HCT116 (cell line): Measurements from ENCODE around the gene RASAL2. TPM values are rescaled to one million over a fixed set of nuclear protein-coding genes. Genes with fewer than 3 reads are reported as not detected.

Experiments
- ATAC-seq: fragments of 200-7000 bp; cut with Tn5 transposase; 2 replicates; pipeline ENCODE4 v1.9.1; 2020; ENCODE audit warnings: mild to moderate bottlenecking, moderate library complexity
- BruUV-seq: library from RNA; stranded (reverse); fragments of 400-500 nt; replicated peaks from 2 replicates; lab custom pipeline; 2021; lab: Mats Ljungman, UMichigan
- CTCF ChIA-PET: fragments of 300-600 bp; sonication (Branson Sonifier 250); formaldehyde crosslinking; loops from one replicate; lab custom pipeline; 2021; ENCODE audit warnings: antibody characterized with exemption; lab: Charles Lee
- POLR2A ChIA-PET: fragments of 300-600, 350-600 bp; sonication (Branson Sonifier 250); formaldehyde crosslinking; loops from one replicate; lab custom pipeline; 2021; ENCODE audit warnings: antibody characterized with exemption; lab: Charles Lee
- RAD21 ChIA-PET, 2 experiments: fragments of 300-600 bp; sonication (Branson Sonifier 250); formaldehyde crosslinking; loops; one replicate each; lab custom pipeline; 2023; ENCODE audit warnings: low total read pairs in 2 of 2; ENCODE audit not compliant: uncharacterized antibody in 2 of 2, unreplicated experiment in 2 of 2, low non-redundant PET in 1 of 2; lab: Charles Lee
- DNase-seq: peaks from one replicate; pipeline ENCODE4 v3.0.0-alpha.2; 2010; ENCODE audit warnings: low read depth, low spot score
- H2AFZ ChIP-seq: fragments of 200-600 bp; shearing (Covaris generic), sonication (generic); 2 replicates; pipeline ENCODE4 v1.6.1; 2017; ENCODE audit warnings: low read depth, mixed run types, mixed read lengths, antibody characterized with exemption, low read length; ENCODE audit not compliant: poor library complexity, severe bottlenecking
- H3K27ac ChIP-seq: 2 replicates; pipeline ENCODE4 v1.5.1; 2012; ENCODE audit warnings: low read depth, low read length
- H3K27me3 ChIP-seq: fragments of 200-600 bp; sonication (generic); 2 replicates; pipeline ENCODE4 v1.6.1; 2016; ENCODE audit warnings: mixed run types, low read length, mixed read lengths; ENCODE audit not compliant: insufficient read depth
- H3K36me3 ChIP-seq, 2 experiments: fragments of 200-500 bp in 1 of 2; fragments of 200-600 bp in 1 of 2; sonication (Bioruptor generic) in 1 of 2; sonication (generic) in 1 of 2; 2 replicates each; pipeline versions ENCODE4 v1.5.1 to v1.6.1; 2014 to 2016; ENCODE audit warnings: low read length in 2 of 2, inconsistent platforms in 1 of 2, mixed read lengths in 1 of 2, mixed run types in 1 of 2; ENCODE audit not compliant: insufficient read depth in 2 of 2, control insufficient read depth in 1 of 2
- H3K4me1 ChIP-seq, 2 experiments: fragments of 200-600 bp in 1 of 2; sonication (generic) in 1 of 2; 2 replicates each; pipeline versions ENCODE4 v1.5.1 to v1.6.1; 2012 to 2017; ENCODE audit warnings: low read length in 2 of 2, inconsistent platforms in 1 of 2, mild to moderate bottlenecking in 1 of 2, mixed read lengths in 1 of 2, mixed run types in 1 of 2, moderate library complexity in 1 of 2; ENCODE audit not compliant: insufficient read depth in 2 of 2, control insufficient read depth in 1 of 2
- H3K4me2 ChIP-seq: fragments of 200-600 bp; sonication (generic); 2 replicates; pipeline ENCODE4 v1.6.1; 2017; ENCODE audit warnings: mixed run types, low read length, mixed read lengths
- H3K4me3 ChIP-seq, 2 experiments: fragments of 200-600 bp in 1 of 2; sonication (generic) in 1 of 2; replicated peaks in 1 of 2; 2 replicates each; pipeline ENCODE4 v1.5.1; 2011 to 2016; ENCODE audit warnings: low read length in 2 of 2, control low read depth in 1 of 2, low read depth in 1 of 2, mild to moderate bottlenecking in 1 of 2, mixed read lengths in 1 of 2, mixed run types in 1 of 2
- H3K79me2 ChIP-seq: fragments of 200-600 bp; sonication (generic); 2 replicates; pipeline ENCODE4 v1.6.1; 2017; ENCODE audit warnings: mild to moderate bottlenecking, mixed run types, low read length, moderate library complexity, mixed read lengths; ENCODE audit not compliant: insufficient read depth
- H3K9ac ChIP-seq: fragments of 200-600 bp; sonication (generic); 2 replicates; pipeline ENCODE4 v1.6.1; 2016; ENCODE audit warnings: low read length, mixed read lengths
- H3K9me2 ChIP-seq: fragments of 200-600 bp; sonication (generic), shearing (Covaris generic); 2 replicates; pipeline ENCODE4 v1.6.1; 2017; ENCODE audit warnings: mixed run types, mild to moderate bottlenecking, moderate library complexity; ENCODE audit not compliant: insufficient read depth
- H3K9me3 ChIP-seq, 2 experiments: fragments of 200-500 bp in 1 of 2; fragments of 200-600 bp in 1 of 2; sonication (Bioruptor generic) in 1 of 2; sonication (generic) in 1 of 2; 2 replicates each; pipeline ENCODE4 v1.6.1; 2014 to 2017; ENCODE audit warnings: low read length in 2 of 2, mixed read lengths in 2 of 2, inconsistent platforms in 1 of 2, low read depth in 1 of 2, mild to moderate bottlenecking in 1 of 2, mixed run types in 1 of 2, moderate library complexity in 1 of 2; ENCODE audit not compliant: control insufficient read depth in 1 of 2, insufficient read depth in 1 of 2
- H4K20me1 ChIP-seq: fragments of 200-600 bp; sonication (generic), shearing (Covaris generic); 2 replicates; pipeline ENCODE4 v1.6.1; 2017; ENCODE audit warnings: mixed run types, mild to moderate bottlenecking, moderate library complexity; ENCODE audit not compliant: insufficient read depth
- CBX3 ChIP-seq: IDR thresholded peaks from 2 replicates; pipeline ENCODE4 v1.6.1; 2012; ENCODE audit warnings: low read depth
- ELF1 ChIP-seq: IDR thresholded peaks from 2 replicates; pipeline ENCODE4 v1.6.1; 2012; ENCODE audit warnings: low read depth, borderline replicate concordance
- EZH2 ChIP-seq: fragments of 200-600 bp; sonication (generic); IDR thresholded peaks from 2 replicates; pipeline ENCODE4 v1.6.1; 2017; ENCODE audit warnings: antibody characterized with exemption, mixed run types
- FOSL1 ChIP-seq: IDR thresholded peaks from 2 replicates; pipeline ENCODE4 v1.6.1; 2012; ENCODE audit warnings: low read depth
- JUND ChIP-seq: IDR thresholded peaks from 2 replicates; pipeline ENCODE4 v1.6.1; 2012
- POLR2A ChIP-seq: IDR thresholded peaks from 2 replicates; pipeline ENCODE4 v1.7.0; 2011; ENCODE audit warnings: borderline replicate concordance; ENCODE audit not compliant: insufficient read depth, insufficient read length; ENCODE audit errors: extremely low read depth
- POLR2AphosphoS5 ChIP-seq: IDR thresholded peaks from 2 replicates; pipeline ENCODE4 v1.6.1; 2011; ENCODE audit warnings: mild to moderate bottlenecking, low read depth, low read length, moderate library complexity
- SIN3A ChIP-seq: IDR thresholded peaks from 2 replicates; pipeline ENCODE4 v1.6.1; 2012; ENCODE audit warnings: low read depth
- SP1 ChIP-seq: IDR thresholded peaks from 2 replicates; pipeline ENCODE4 v1.6.1; 2012; ENCODE audit warnings: low read depth
- SRF ChIP-seq: IDR thresholded peaks from 2 replicates; pipeline ENCODE4 v1.6.1; 2012; ENCODE audit warnings: low read depth
- TCF7L2 ChIP-seq: IDR thresholded peaks from 2 replicates; pipeline ENCODE4 v1.7.0; 2011; ENCODE audit warnings: borderline replicate concordance, inconsistent platforms; ENCODE audit not compliant: insufficient read depth, insufficient read length; ENCODE audit errors: extremely low read depth
- YY1 ChIP-seq: IDR thresholded peaks from 2 replicates; pipeline ENCODE4 v1.6.1; 2011; ENCODE audit warnings: low read length, low read depth, moderate library complexity, mild to moderate bottlenecking; ENCODE audit not compliant: insufficient replicate concordance; ENCODE audit errors: extremely low read depth
- ZFX ChIP-seq: fragments of 450-650 bp; IDR thresholded peaks from 2 replicates; pipeline ENCODE4 v1.6.1; 2017
- ZNF274 ChIP-seq: fragments of 200-500 bp; sonication (Bioruptor generic); IDR thresholded peaks from 2 replicates; pipeline ENCODE4 v1.6.1; 2014; ENCODE audit warnings: mild to moderate bottlenecking, low read depth, low read length, inconsistent platforms
- intact Hi-C: fragments of 100-400 bp; cut with micrococcal nuclease; formaldehyde crosslinking; loops from 2 replicates; pipeline ENCODE4 v1.10.0; 2022
- total RNA-seq: library from RNA; stranded (reverse); gene quantifications from one replicate; pipeline ENCODE4 v1.2.1, GENCODE V29; 2021; ENCODE audit not compliant: unreplicated experiment
- TF ChIP-seq, protein P1 (sequence below): IDR thresholded peaks from 2 replicates; pipeline ENCODE4 v1.6.1; 2012
- TF ChIP-seq, protein P2 (sequence below): IDR thresholded peaks from 2 replicates; pipeline ENCODE4 v1.6.1; 2012; ENCODE audit warnings: low read depth
- TF ChIP-seq, protein P3 (sequence below), 3 experiments: fragments of 200-600 bp in 1 of 3; sonication (generic) in 1 of 3; IDR thresholded peaks in 2 of 3; conservative IDR thresholded peaks in 1 of 3; 2 replicates each; pipeline ENCODE4 v1.5.1; 2012 to 2017; ENCODE audit warnings: low read depth in 2 of 3, low read length in 2 of 3, antibody characterized with exemption in 1 of 3, borderline replicate concordance in 1 of 3, control low read depth in 1 of 3, mild to moderate bottlenecking in 1 of 3, mixed read lengths in 1 of 3, mixed run types in 1 of 3, moderate library complexity in 1 of 3; ENCODE audit not compliant: insufficient read depth in 1 of 3

The RASAL2 gene
- total RNA-seq, 1 experiment from 2014 or later: 11.7 TPM

DNA sequence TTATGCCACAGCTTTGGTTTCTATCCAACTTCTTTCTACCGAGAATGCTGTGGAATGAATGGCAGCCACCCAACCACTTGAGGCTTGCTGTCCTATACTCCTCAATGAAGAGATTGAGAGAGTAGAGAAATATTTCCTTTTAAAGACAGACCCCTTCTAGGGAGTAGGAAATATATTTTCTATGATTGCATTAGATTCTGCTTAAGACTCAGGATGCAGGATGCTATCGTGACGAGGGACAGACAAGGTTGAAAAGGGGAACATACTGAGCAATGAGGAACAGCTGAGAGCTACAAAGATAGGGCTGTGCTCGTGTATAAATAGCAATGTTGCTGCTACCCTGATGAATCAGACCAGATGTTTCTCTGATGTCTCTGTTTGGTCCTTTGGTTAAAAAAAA is 7.1 kb upstream of the RASAL2 start:
- CTCF ChIA-PET: no interaction called here
- no peak for ATAC-seq
- no peak overlapping the region for H3K27ac ChIP-seq
- BruUV-seq: no TSS peak
- no peaks in the 10 kb centered on the region; a peak in 1 of 4 replicates for H3K4me1 ChIP-seq
- RAD21 ChIA-PET: no interaction called here
- intact Hi-C loops: no loop called here
- no peaks in the 10 kb centered on the region for H3K9me2 ChIP-seq
- POLR2A ChIA-PET: no interaction called here
- H3K4me2 ChIP-seq: no peak overlapping the region
- no peaks in the 10 kb centered on the region for H4K20me1 ChIP-seq
- no peak for TF ChIP-seq ELF1
- TF ChIP-seq ZFX: no peak
- no peak for TF ChIP-seq ZNF274
- no peak for TF ChIP-seq TCF7L2
- TF ChIP-seq, protein P1, sequence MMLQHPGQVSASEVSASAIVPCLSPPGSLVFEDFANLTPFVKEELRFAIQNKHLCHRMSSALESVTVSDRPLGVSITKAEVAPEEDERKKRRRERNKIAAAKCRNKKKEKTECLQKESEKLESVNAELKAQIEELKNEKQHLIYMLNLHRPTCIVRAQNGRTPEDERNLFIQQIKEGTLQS: no peak
- no peak for TF ChIP-seq SRF
- TF ChIP-seq YY1: no peak
- TF ChIP-seq POLR2A: no peak
- TF ChIP-seq SIN3A: no peak
- DNase-seq: no peak
- H3K36me3 ChIP-seq: no peaks in the 10 kb centered on the region
- H3K27me3 ChIP-seq: no peaks in the 10 kb centered on the region
- H3K79me2 ChIP-seq: no peaks in the 10 kb centered on the region
- H3K9ac ChIP-seq: no peak overlapping the region
- H3K9me3 ChIP-seq: no peaks in the 10 kb centered on the region
- H3K4me3 ChIP-seq: no peak overlapping the region
- H2AFZ ChIP-seq: no peak overlapping the region

DNA sequence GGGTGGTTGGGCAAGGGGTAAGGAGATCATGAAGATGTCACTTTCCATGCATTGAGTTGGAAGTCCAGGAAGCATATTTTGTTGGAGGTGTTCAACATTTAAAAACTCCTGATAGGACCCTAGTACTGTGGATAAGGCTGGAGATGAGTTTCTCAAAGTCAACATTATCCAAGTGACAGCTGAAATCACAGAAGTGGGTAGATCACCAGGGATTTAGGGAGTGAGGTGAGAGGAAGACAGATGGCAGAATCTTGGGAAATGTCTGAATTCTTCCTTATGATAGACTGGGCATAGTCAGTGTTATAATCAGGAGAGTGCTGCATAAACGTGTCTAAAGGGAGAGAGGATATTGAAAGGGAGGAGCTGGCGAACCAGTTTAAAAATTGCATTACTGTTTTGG is 5.3 kb upstream of the RASAL2 start:
- no TSS peak for BruUV-seq
- ChIA-PET RAD21 (no interaction called here), POLR2A (no interaction called here)
- Histone ChIP-seq H3K4me2 (no peak overlapping the region), H3K9me3 (no peaks in the 10 kb centered on the region), H2AFZ (no peak overlapping the region), H3K4me1 (peaks cover 6 to 13% of the 10 kb centered on the region in 2 experiments; a peak in 3 of 4 replicates), H3K4me3 (no peak overlapping the region), H3K27ac (no peak overlapping the region), H3K9me2 (no peaks in the 10 kb centered on the region), H4K20me1 (no peaks in the 10 kb centered on the region), H3K36me3 (no peaks in the 10 kb centered on the region)
- intact Hi-C loops: no loop called here
- TF ChIP-seq, protein P2, sequence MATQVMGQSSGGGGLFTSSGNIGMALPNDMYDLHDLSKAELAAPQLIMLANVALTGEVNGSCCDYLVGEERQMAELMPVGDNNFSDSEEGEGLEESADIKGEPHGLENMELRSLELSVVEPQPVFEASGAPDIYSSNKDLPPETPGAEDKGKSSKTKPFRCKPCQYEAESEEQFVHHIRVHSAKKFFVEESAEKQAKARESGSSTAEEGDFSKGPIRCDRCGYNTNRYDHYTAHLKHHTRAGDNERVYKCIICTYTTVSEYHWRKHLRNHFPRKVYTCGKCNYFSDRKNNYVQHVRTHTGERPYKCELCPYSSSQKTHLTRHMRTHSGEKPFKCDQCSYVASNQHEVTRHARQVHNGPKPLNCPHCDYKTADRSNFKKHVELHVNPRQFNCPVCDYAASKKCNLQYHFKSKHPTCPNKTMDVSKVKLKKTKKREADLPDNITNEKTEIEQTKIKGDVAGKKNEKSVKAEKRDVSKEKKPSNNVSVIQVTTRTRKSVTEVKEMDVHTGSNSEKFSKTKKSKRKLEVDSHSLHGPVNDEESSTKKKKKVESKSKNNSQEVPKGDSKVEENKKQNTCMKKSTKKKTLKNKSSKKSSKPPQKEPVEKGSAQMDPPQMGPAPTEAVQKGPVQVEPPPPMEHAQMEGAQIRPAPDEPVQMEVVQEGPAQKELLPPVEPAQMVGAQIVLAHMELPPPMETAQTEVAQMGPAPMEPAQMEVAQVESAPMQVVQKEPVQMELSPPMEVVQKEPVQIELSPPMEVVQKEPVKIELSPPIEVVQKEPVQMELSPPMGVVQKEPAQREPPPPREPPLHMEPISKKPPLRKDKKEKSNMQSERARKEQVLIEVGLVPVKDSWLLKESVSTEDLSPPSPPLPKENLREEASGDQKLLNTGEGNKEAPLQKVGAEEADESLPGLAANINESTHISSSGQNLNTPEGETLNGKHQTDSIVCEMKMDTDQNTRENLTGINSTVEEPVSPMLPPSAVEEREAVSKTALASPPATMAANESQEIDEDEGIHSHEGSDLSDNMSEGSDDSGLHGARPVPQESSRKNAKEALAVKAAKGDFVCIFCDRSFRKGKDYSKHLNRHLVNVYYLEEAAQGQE: no peak
- TF ChIP-seq EZH2: no peak
- no peak for TF ChIP-seq SP1
- TF ChIP-seq, protein P3, sequence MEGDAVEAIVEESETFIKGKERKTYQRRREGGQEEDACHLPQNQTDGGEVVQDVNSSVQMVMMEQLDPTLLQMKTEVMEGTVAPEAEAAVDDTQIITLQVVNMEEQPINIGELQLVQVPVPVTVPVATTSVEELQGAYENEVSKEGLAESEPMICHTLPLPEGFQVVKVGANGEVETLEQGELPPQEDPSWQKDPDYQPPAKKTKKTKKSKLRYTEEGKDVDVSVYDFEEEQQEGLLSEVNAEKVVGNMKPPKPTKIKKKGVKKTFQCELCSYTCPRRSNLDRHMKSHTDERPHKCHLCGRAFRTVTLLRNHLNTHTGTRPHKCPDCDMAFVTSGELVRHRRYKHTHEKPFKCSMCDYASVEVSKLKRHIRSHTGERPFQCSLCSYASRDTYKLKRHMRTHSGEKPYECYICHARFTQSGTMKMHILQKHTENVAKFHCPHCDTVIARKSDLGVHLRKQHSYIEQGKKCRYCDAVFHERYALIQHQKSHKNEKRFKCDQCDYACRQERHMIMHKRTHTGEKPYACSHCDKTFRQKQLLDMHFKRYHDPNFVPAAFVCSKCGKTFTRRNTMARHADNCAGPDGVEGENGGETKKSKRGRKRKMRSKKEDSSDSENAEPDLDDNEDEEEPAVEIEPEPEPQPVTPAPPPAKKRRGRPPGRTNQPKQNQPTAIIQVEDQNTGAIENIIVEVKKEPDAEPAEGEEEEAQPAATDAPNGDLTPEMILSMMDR (IDR thresholded peaks at IDR 0.05 in 2 of 3, conservative IDR thresholded peaks at IDR 0.05 in 1 of 3; ENCODE audit: borderline replicate concordance in 1 of 3, insufficient read depth in 1 of 3, low read depth in 2 of 3, low read length in 2 of 3): no peak
- TF ChIP-seq FOSL1: no peak
- TF ChIP-seq SIN3A: no peak
- no peak for TF ChIP-seq CBX3
- TF ChIP-seq ELF1: no peak
- no peak for TF ChIP-seq POLR2AphosphoS5
- no peak for TF ChIP-seq TCF7L2
- TF ChIP-seq JUND: no peak
- TF ChIP-seq ZFX: no peak
- TF ChIP-seq, all 23 proteins: peak for 0
- CTCF ChIA-PET: no interaction called here
- H3K79me2 ChIP-seq: no peaks in the 10 kb centered on the region
- no peaks in the 10 kb centered on the region for H3K27me3 ChIP-seq
- no peak for DNase-seq
- no peak overlapping the region for H3K9ac ChIP-seq
- ATAC-seq: no peak
